Trophoblast cell (in vitro differentiated cells and primary cell): ENCODE measurements around the gene CTXND1.
"Not testable (repeated sequence)": the region's sequence is repeated elsewhere in the genome, so short reads cannot be mapped to it uniquely, and the experiment has no call there.

ENCODE experiments used
- DNase-seq, 2 donors: peaks; one replicate each; pipeline ENCODE4 v3.0.0-alpha.2; 2016
- H2AFZ ChIP-seq: 2 replicates; pipeline ENCODE4 v1.6.1; 2013; ENCODE audit warnings: low read length, moderate library complexity, mild to moderate bottlenecking; ENCODE audit not compliant: insufficient read depth, poor library complexity
- H2AK5ac ChIP-seq: 2 replicates; pipeline ENCODE4 v1.6.1; 2013; ENCODE audit warnings: mild to moderate bottlenecking, low read length
- H2BK120ac ChIP-seq: 2 replicates; pipeline ENCODE4 v1.6.1; 2013; ENCODE audit warnings: low read length, mild to moderate bottlenecking, moderate library complexity; ENCODE audit not compliant: insufficient read depth, poor library complexity
- H2BK12ac ChIP-seq: 2 replicates; pipeline ENCODE4 v1.6.1; 2013; ENCODE audit warnings: mild to moderate bottlenecking, low read length, moderate library complexity
- H2BK5ac ChIP-seq: 2 replicates; pipeline ENCODE4 v1.6.1; 2013; ENCODE audit warnings: low read length, low read depth, moderate library complexity, mild to moderate bottlenecking; ENCODE audit not compliant: poor library complexity
- H3K14ac ChIP-seq: 2 replicates; pipeline ENCODE4 v1.6.1; 2013; ENCODE audit warnings: mild to moderate bottlenecking, low read length
- H3K18ac ChIP-seq: 2 replicates; pipeline ENCODE4 v1.6.1; 2013; ENCODE audit warnings: mild to moderate bottlenecking, low read length
- H3K23ac ChIP-seq: 2 replicates; pipeline ENCODE4 v1.6.1; 2013; ENCODE audit warnings: low read length
- H3K27ac ChIP-seq: 2 replicates; pipeline ENCODE4 v1.5.1; 2013; ENCODE audit warnings: low read depth, mild to moderate bottlenecking, inconsistent platforms, low read length, moderate library complexity
- H3K27me3 ChIP-seq: 2 replicates; pipeline ENCODE4 v1.6.1; 2013; ENCODE audit warnings: inconsistent platforms, mild to moderate bottlenecking, low read length, moderate library complexity; ENCODE audit not compliant: insufficient read depth
- H3K36me3 ChIP-seq, 2 experiments: 1 replicate in 1 of 2; 2 replicates in 1 of 2; pipeline ENCODE4 v1.6.1; 2013; ENCODE audit warnings: low read length in 2 of 2, mild to moderate bottlenecking in 2 of 2, moderate library complexity in 1 of 2; ENCODE audit not compliant: insufficient read depth in 2 of 2, control insufficient read depth in 1 of 2
- H3K4ac ChIP-seq: 2 replicates; pipeline ENCODE4 v1.6.1; 2013; ENCODE audit warnings: low read depth, mild to moderate bottlenecking, low read length, moderate library complexity
- H3K4me1 ChIP-seq, 2 experiments: 1 replicate in 1 of 2; 2 replicates in 1 of 2; pipeline ENCODE4 v1.6.1; 2013; ENCODE audit warnings: low read length in 2 of 2, mild to moderate bottlenecking in 2 of 2, moderate library complexity in 1 of 2; ENCODE audit not compliant: insufficient read depth in 2 of 2, control insufficient read depth in 1 of 2
- H3K4me2 ChIP-seq: 2 replicates; pipeline ENCODE4 v1.6.1; 2013; ENCODE audit warnings: inconsistent platforms, mild to moderate bottlenecking, low read length, moderate library complexity
- H3K4me3 ChIP-seq: 2 replicates; pipeline ENCODE4 v1.5.1; 2013; ENCODE audit warnings: mild to moderate bottlenecking, low read depth, low read length, inconsistent platforms
- H3K79me1 ChIP-seq: one replicate; pipeline ENCODE4 v1.6.1; 2013; ENCODE audit warnings: low read length
- H3K79me2 ChIP-seq: 2 replicates; pipeline ENCODE4 v1.6.1; 2013; ENCODE audit warnings: low read length, mild to moderate bottlenecking; ENCODE audit not compliant: control insufficient read depth, insufficient read depth, poor library complexity
- H3K9ac ChIP-seq: 2 replicates; pipeline ENCODE4 v1.6.1; 2013; ENCODE audit warnings: mild to moderate bottlenecking, low read length
- H3K9me3 ChIP-seq: 2 replicates; pipeline ENCODE4 v1.6.1; 2013; ENCODE audit warnings: low read depth, mild to moderate bottlenecking, control low read depth, inconsistent platforms, low read length; ENCODE audit not compliant: insufficient read depth
- H4K12ac ChIP-seq: 2 replicates; pipeline ENCODE4 v1.6.1; 2013; ENCODE audit warnings: low read depth, mild to moderate bottlenecking, low read length, moderate library complexity
- H4K8ac ChIP-seq: 2 replicates; pipeline ENCODE4 v1.6.1; 2013; ENCODE audit warnings: low read depth, mild to moderate bottlenecking, low read length, moderate library complexity
- H4K91ac ChIP-seq: one replicate; pipeline ENCODE4 v1.6.1; 2013; ENCODE audit warnings: low read depth, mild to moderate bottlenecking, low read length, moderate library complexity
- WGBS: extraction: QIAGEN DNeasy Blood & Tissue Kit; methylation state at CpG from one replicate; pipeline ENCODE4 v1.1.7; 2013; ENCODE audit warnings: missing lambda C conversion rate; ENCODE audit not compliant: insufficient read length, insufficient coverage; ENCODE audit errors: extremely low coverage; 5-methylcytosine and 5-hydroxymethylcytosine counted together

CTXND1 gene

DNA sequence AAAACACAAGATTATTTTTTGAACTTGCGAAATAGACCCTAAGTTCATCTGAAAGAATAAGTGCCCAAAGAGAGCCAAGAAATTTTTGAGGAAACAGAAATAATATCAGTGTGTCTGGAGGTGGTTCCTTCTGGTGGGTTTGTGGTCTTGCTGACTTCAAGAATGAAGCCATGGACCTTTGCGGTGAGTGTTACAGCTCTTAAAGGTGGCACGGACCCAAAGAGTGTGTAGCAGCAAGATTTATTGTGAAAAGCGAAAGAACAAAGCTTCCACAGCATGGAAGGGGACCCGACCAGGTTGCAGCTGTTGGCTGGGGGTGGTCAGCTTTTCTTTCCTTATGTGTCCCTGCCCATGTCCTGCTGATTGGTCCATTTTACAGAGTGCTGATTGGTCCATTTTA is 38.9 kb upstream of the CTXND1 start:
- not testable (repeated sequence) for H2BK5ac ChIP-seq, H3K36me3 ChIP-seq, H4K12ac ChIP-seq, DNase-seq, H3K79me2 ChIP-seq, H3K4me1 ChIP-seq, H3K23ac ChIP-seq, H4K91ac ChIP-seq, H2BK120ac ChIP-seq, H3K27me3 ChIP-seq, H3K4me3 ChIP-seq, H3K14ac ChIP-seq, H3K9ac ChIP-seq, H3K79me1 ChIP-seq, H2AFZ ChIP-seq, H3K4ac ChIP-seq, H3K18ac ChIP-seq, H3K9me3 ChIP-seq, H3K27ac ChIP-seq, H4K8ac ChIP-seq, H2AK5ac ChIP-seq, H2BK12ac ChIP-seq, H3K4me2 ChIP-seq
- no CpG with 5 or more reads among the region's 5 CpGs for WGBS

DNA sequence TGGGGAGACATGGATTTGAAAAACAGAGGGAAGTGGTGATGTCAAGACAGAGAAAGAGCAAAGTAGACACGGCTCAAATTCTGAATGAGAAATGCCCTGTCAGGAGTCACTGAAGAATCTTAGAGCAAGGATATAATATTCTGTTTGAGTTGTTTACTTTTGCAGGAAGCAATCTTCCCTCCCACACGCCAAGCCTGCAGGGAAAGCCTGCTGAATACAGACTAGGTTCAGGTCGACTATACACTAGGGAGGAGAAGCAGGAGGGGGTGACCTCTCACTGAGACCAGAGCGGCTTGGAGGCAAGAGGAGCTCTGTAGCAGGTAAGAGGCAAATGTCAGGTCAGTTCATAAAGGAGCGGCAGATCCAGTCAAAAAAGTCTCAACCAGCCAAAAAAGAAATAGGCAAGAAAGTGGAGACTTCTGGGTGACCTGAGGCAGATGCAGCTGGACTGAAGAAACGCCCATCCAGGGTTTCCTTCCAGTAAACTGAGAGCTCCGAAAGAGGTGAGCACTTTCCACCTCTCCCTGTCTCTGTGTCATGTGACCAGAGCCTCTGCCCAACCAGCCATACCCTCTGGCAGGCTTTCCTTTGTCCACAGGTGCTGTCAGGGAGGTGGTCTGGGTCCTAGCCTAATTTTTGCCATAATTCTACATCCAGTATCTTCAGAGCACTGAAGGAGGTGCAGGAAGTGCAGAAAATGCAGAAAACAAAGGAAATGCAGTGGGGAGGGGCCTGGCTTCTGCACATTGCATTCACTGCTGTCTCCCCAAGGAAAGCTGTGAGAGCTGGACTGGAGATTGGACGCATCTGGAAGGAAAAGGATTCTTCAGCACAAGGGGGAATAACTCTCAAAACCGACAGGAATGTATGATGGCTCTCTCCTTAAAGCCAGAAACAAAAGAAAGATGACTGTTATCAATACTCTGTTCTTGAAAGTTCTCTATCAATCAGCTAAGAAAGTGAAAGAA is 37.8 kb upstream of the CTXND1 start:
- H2AK5ac ChIP-seq, result no peak overlapping the region
- H3K4me2 ChIP-seq, result no peak overlapping the region
- H2BK5ac ChIP-seq, result no peak overlapping the region
- DNase-seq, result no peak
- H3K27me3 ChIP-seq, result no peaks in the 10 kb centered on the region
- H2BK120ac ChIP-seq, result no peak overlapping the region
- no peak overlapping the region for H4K12ac ChIP-seq
- H3K27ac ChIP-seq, result no peak overlapping the region
- no peak overlapping the region for H3K9ac ChIP-seq
- H3K9me3 ChIP-seq, result peaks cover 3% of the 10 kb centered on the region
- no peak overlapping the region for H4K8ac ChIP-seq
- H3K4me3 ChIP-seq, result no peak overlapping the region
- no peak overlapping the region for H2BK12ac ChIP-seq
- no peaks in the 10 kb centered on the region for H3K36me3 ChIP-seq
- H3K4ac ChIP-seq, result no peak overlapping the region
- WGBS, result no CpG with 5 or more reads among the region's 9 CpGs
- H2AFZ ChIP-seq, result no peak overlapping the region
- no peak overlapping the region for H3K23ac ChIP-seq
- no peak overlapping the region for H3K18ac ChIP-seq
- no peaks in the 10 kb centered on the region for H3K79me1 ChIP-seq
- no peak overlapping the region for H4K91ac ChIP-seq
- H3K79me2 ChIP-seq, result no peaks in the 10 kb centered on the region
- no peak overlapping the region for H3K14ac ChIP-seq
- no peaks in the 10 kb centered on the region for H3K4me1 ChIP-seq

DNA sequence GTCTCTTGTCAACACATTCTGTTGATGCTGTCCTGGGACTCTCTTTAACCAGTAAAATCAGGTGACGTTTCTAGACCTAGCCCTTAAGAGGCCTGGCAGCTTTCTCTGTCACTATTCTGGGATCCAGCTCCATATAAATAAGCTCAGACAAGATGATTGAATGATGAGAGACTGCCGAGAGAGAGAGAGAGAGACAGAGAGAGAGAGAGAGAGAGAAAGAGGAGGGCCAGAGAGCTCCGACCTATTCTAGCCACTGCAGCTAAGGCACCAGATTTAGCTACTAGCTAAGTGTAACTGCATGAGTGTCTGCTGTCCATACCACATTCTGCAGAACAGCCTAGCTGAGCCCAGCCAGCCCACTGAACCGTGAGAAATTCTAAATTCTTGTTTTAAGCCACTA is 36.1 kb upstream of the CTXND1 start:
- Histone ChIP-seq H2AK5ac (no peak overlapping the region), H3K14ac (no peak overlapping the region), H3K4ac (no peak overlapping the region), H3K4me3 (no peak overlapping the region), H4K8ac (no peak overlapping the region), H3K27me3 (no peaks in the 10 kb centered on the region), H3K79me2 (no peaks in the 10 kb centered on the region), H3K4me2 (no peak overlapping the region), H3K4me1 (no peaks in the 10 kb centered on the region), H3K9me3 (peaks cover 3% of the 10 kb centered on the region), H2BK12ac (no peak overlapping the region), H3K9ac (no peak overlapping the region), H4K91ac (no peak overlapping the region), H3K27ac (no peak overlapping the region), H2BK5ac (no peak overlapping the region), H3K79me1 (no peaks in the 10 kb centered on the region), H3K23ac (no peak overlapping the region), H4K12ac (no peak overlapping the region), H2BK120ac (no peak overlapping the region), H3K36me3 (no peaks in the 10 kb centered on the region), H2AFZ (no peak overlapping the region), H3K18ac (no peak overlapping the region)
- WGBS, result no CpG with 5 or more reads among the region's 4 CpGs
- DNase-seq, result no peak

DNA sequence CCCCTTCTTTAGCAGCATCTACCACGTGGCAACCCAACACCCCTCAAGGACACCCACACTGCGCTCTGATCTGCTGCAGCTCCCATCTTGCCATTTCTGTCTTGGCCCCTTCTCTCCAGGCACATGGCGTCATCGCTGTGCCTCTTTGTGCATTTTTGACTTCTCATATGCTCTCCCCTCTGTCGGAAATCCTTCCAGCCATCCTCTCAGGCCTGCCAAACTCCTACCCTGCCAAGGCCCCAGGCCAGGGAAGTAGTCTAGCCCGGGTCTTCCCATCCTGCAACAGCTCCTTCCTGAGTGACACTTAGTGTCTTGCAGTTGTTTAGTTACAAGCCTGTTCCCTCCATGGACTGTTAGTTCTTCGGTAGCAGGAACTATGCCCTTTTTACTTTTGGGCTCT is 34.0 kb upstream of the CTXND1 start:
- no CpG with 5 or more reads among the region's 7 CpGs for WGBS
- Histone ChIP-seq H2AK5ac (no peak overlapping the region), H4K12ac (no peak overlapping the region), H3K27ac (no peak overlapping the region), H2BK12ac (no peak overlapping the region), H3K27me3 (no peaks in the 10 kb centered on the region), H2BK120ac (no peak overlapping the region), H3K79me1 (no peaks in the 10 kb centered on the region), H3K4me3 (no peak overlapping the region), H3K18ac (no peak overlapping the region), H3K9me3 (peaks cover 4% of the 10 kb centered on the region), H3K4ac (no peak overlapping the region), H2AFZ (no peak overlapping the region), H4K8ac (no peak overlapping the region), H3K4me2 (no peak overlapping the region), H3K36me3 (no peaks in the 10 kb centered on the region), H4K91ac (no peak overlapping the region), H3K9ac (no peak overlapping the region), H3K79me2 (no peaks in the 10 kb centered on the region), H3K4me1 (no peaks in the 10 kb centered on the region), H3K14ac (no peak overlapping the region), H2BK5ac (no peak overlapping the region), H3K23ac (no peak overlapping the region)
- DNase-seq, result no peak
